ENCODE data around the gene UNC5B. TPM values are rescaled to one million over a fixed set of nuclear protein-coding genes. Genes with fewer than 3 reads are reported as not detected.
A peak's percentile ranks its signal among the peaks of the same experiment; 100 is the strongest.

UNC5B gene
- total RNA-seq, 4 donors from 2014 or later = 5.3 to 26.6 (median 17.7) TPM

GRCh38 chr10:71257319-71257997 is 45.1 kb downstream of the UNC5B start:
- DNase-seq = no peak
- TF ChIP-seq POLR2A (IDR thresholded peaks at IDR 0.05) (no peak), CTCF (IDR thresholded peaks at IDR 0.05) (no peak)
- Histone ChIP-seq H3K27me3 (no peaks in the 10 kb centered on the region), H3K27ac (no peak overlapping the region), H3K9me3 (no peaks in the 10 kb centered on the region), H3K4me3 (no peak overlapping the region), H3K36me3 (no peaks in the 10 kb centered on the region), H3K4me1 (peaks cover 8 to 11% of the 10 kb centered on the region in 2 donors)
- intact Hi-C loops (cut with DNase I; ENCODE audit: low total_unique reads) = no loop called here

DNA sequence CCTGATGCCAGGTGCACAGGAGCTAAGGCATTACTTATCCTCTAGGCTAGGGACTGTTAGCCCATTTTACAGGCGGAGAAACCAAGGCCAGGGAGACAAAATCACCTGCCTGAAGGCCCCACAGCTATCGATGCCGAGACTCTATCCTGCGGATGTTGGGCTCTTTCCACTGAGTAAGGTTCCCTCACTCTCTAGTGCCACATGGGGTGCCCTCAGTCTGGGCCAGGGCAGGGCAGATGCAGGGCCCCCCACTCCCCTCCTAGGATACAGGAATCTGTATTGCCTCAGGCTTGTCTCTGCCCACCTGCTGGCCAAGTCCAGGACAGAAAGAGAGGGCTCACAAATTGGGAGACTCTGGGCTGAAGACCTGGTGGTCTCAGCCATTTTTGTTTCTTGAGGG is 45.7 kb downstream of the UNC5B start:
- DNase-seq = no peak
- peak overlapping the region in 1 of 2 donors; percentile 31 for H3K27ac ChIP-seq
- no peak for TF ChIP-seq POLR2A (IDR thresholded peaks at IDR 0.05)
- no peak for TF ChIP-seq CTCF (IDR thresholded peaks at IDR 0.05)
- H3K4me3 ChIP-seq = no peak overlapping the region
- no peaks in the 10 kb centered on the region for H3K36me3 ChIP-seq
- intact Hi-C loops (cut with DNase I; ENCODE audit: low total_unique reads) = no loop called here
- H3K9me3 ChIP-seq = no peaks in the 10 kb centered on the region
- peaks cover 8 to 11% of the 10 kb centered on the region in 2 donors for H3K4me1 ChIP-seq
- no peaks in the 10 kb centered on the region for H3K27me3 ChIP-seq

DNA sequence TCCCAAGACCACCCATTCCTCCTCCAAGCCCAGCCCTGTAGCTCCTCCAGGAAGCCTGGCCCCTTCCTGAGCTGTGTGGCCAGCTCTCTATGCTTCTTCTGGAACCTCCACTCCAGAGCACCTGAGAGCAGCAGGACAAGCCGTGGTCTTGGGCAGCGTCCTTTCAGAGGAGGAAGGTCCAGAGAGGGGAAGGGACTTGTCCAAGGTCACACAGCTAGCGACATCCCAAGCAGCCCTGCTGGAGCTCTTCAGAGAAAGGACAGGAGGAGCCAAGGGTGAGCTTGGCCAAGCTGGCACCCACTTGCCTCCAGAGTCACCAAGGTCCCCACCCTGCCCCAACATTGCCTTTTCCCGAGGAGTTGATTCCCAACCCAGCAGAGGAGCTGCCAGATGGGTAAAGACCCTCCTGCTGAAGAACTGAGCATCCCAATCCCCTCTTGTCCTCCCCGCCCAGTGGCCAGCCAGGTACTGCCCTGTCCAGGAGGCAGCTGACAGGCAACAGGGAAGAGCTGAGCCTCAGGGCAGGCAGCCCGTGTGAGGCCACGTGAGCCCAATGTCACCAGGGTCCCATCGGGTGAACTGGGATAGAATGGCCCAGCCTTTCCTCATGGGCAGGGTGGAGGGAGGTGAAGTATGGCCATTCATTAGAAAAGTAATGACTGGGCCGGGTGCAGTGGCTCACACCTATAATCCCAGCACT is 46.2 kb downstream of the UNC5B start:
- no peaks in the 10 kb centered on the region for H3K36me3 ChIP-seq
- DNase-seq = no peak
- peak overlapping the region in 1 of 2 donors; percentile 31 for H3K27ac ChIP-seq
- no peaks in the 10 kb centered on the region for H3K9me3 ChIP-seq
- peaks cover 8 to 11% of the 10 kb centered on the region in 2 donors for H3K4me1 ChIP-seq
- H3K27me3 ChIP-seq = no peaks in the 10 kb centered on the region
- no peak for TF ChIP-seq POLR2A (IDR thresholded peaks at IDR 0.05)
- TF ChIP-seq CTCF (IDR thresholded peaks at IDR 0.05) = no peak
- intact Hi-C loops (cut with DNase I; ENCODE audit: low total_unique reads) = no loop called here
- H3K4me3 ChIP-seq = no peak overlapping the region

DNA sequence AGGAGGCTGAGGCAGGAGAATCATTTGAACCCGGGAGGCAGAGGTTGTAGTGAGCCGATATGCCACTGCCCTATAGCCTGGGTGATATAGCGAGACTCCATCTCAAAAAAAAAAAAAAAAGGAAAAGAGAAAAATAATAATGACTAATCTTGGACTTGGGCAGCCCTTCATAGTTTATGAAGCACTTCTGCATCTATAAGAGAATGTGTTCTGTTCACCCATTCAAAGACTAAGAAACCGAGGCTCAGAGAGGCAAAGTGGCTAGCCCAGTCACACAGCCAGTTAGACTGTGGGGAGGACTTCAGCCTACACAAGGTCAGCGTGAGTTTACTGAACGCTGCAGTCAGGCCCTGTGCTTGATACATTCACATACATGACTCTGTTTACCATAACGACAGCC is 46.9 kb downstream of the UNC5B start:
- H3K36me3 ChIP-seq = no peaks in the 10 kb centered on the region
- TF ChIP-seq POLR2A (IDR thresholded peaks at IDR 0.05) (no peak), CTCF (IDR thresholded peaks at IDR 0.05) (no peak)
- H3K27ac ChIP-seq = peak overlapping the region in 1 of 2 donors; percentile 87
- no peak for DNase-seq
- H3K4me1 ChIP-seq = peaks cover 8 to 11% of the 10 kb centered on the region in 2 donors
- intact Hi-C loops (cut with DNase I; ENCODE audit: low total_unique reads) = no loop called here
- H3K9me3 ChIP-seq = no peaks in the 10 kb centered on the region
- H3K4me3 ChIP-seq = no peak overlapping the region
- H3K27me3 ChIP-seq = no peaks in the 10 kb centered on the region

GRCh38 chr10:71259815-71260501 is 47.6 kb downstream of the UNC5B start:
- Histone ChIP-seq H3K36me3 (no peaks in the 10 kb centered on the region), H3K27me3 (no peaks in the 10 kb centered on the region), H3K27ac (peak overlapping the region; percentile 59 to 87), H3K9me3 (no peaks in the 10 kb centered on the region), H3K4me1 (peaks cover 8 to 11% of the 10 kb centered on the region in 2 donors), H3K4me3 (no peak overlapping the region)
- intact Hi-C loops (cut with DNase I; ENCODE audit: low total_unique reads) = loop anchor here (10.0 kb wide), 1 partner anchor 45 kb away; the partner anchor contains the start of gene UNC5B
- TF ChIP-seq POLR2A (IDR thresholded peaks at IDR 0.05) (no peak), CTCF (IDR thresholded peaks at IDR 0.05) (no peak)
- DNase-seq = no peak
